EH (cell line): ENCODE data around the gene KCNJ4.

ENCODE experiments used
- DNase-seq: peaks from one replicate; pipeline ENCODE4 v3.0.0-alpha.2; 2015; ENCODE audit warnings: low read depth

Gene KCNJ4

GRCh38 chr22:38452373-38453065 is 2.5 kb downstream of the KCNJ4 start:
- peak; percentile 50 for DNase-seq

GRCh38 chr22:38451864-38452263 is 3.1 kb downstream of the KCNJ4 start:
- DNase-seq = no peak

DNA sequence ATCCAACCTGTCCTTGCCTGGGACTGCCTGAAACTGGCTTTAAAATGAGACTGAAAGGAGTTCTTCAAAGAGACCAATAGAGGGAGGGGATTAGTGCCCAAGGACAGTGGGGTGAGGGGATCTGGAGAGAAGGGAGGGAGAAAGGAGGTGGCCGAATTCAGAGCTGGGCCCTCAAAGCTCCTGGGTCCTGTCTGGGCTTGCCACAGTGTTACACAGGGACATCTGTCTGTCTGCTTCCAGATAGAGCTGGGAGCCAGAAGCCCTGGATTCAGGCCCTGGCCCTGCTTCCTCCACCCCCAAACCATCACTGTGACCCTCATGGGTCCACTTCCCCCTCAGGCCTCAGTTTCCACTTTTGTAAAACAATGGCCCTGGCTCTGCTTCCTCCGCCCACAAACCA is 3.6 kb downstream of the KCNJ4 start:
- DNase-seq = no peak

GRCh38 chr22:38450234-38450797 is 4.7 kb downstream of the KCNJ4 start:
- DNase-seq = no peak

DNA sequence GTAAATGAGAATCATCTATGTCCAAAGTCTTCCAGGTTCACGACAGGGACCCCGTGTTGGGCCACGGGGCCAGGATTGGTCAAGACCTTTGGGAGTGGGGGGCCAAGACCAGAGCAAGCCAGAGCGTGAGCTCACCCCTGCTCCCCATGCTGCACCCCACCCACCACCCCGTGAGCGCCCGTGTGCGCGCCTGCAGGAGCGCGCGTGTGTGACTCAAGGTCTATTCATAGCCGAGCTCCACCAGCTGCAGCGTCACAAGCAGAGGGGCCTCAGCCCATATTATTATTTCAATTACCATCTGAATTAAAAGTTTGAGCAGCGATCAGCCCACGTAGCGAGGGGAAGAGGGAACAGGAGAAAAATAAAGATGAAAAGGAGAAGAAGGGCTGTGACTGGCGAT is 5.2 kb downstream of the KCNJ4 start:
- DNase-seq = no peak

GRCh38 chr22:38448945-38449745 is 5.9 kb downstream of the KCNJ4 start:
- DNase-seq = no peak

DNA sequence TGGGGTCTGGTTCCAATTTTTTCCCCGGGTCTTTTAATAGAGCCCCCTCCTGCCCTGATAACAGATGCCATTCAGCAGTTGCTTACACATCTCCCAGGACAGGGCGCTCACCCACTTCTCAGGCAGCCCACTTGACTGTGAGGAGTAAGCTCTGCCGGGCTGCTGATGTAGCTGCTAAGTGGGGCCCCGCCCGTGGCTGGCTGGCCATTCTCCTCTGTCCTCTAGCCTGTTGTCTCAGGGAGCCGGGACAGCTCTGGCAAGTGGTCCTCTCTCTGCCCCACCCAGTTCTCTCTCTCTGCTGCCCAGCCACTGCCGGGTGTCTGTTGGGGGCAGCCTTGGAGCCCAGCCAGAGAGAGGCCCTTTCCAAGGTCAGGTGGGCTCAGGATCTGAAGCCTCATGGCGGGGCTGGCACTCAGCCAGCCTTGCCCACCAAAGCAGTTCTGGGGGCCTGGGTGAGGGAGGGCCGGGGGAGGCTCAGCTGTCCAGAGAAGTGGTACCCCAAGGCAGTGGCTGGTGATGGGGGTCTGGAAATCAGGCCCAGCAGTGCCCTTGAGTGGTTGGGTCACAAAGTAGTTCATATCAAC is 8.9 kb downstream of the KCNJ4 start:
- no peak for DNase-seq

- DNase-seq = no peak
Observed at GRCh38 chr22:38444783-38445182, 10.2 kb downstream of the KCNJ4 start.

DNA sequence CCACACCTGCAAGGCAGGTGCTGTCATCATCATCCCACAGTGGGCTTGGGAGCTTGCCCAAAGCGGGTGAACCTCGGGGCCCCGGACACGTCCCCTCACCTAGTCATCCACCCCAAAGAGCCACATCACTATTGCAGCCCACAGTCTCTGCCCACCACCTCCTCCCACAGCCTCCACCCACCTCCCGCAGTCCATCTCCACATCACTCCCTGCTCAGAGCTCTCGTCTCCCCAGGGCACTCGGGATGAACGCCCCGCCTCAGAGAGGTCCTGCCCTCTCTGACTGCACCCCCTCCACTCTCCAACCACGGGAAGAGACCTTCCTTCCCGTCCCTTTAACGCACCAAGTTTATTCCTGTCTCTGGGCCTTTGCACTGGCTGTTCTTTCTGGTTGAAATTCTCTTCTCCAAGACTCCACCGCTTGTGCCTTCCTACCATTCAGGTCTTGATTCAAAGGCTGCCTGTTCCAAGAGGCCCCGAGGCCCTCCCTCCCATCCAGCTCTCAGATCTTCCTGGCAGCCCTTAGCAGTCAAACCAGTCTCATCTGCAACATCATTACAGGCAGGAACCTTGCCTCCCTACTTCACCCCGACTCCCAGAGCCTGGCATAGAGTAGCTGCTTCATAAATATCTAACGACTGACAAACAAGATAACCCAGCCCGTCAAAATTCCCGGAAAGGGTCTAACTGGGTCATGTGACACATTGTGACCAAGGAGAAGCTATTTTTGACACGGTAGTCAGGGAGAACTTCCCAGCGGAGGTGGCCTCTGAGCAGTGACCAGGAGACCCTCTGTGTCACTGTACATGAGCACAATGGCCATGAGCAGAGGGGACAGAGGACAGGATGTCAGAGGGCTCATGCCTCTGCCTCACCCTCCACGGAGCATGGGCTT is 11.1 kb downstream of the KCNJ4 start:
- DNase-seq = no peak

DNA sequence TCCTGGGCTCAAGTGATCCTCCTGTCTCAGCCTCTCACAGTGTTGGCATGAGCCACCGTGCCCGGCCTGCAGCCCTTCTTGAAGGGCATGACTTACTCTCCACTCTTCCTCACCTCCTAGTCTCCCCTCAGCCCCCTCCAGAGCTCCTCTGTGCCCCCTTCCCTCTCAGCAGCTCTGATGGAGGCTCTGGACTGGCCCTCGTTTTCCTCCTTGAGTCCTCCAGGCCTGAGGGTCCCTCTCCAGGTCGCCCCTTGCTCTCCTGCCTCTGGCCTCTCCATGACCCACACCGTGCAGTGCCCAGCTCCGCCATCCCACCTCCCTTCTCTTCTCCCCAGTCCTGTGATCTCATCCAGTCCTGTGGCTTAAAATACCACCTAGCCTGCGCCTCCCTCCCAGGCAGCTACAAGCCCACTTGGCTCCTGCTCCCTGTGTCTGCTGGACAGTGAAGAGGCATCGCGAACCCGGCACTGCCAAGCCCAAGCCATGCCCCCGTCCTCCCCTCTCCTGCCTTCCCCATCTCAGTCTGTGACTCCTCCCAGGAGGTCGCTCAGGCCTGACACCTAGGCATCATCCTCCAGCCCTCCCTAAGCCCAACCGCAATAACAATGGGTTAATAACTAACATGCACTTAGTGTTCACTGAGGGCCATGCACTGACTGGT is 11.9 kb downstream of the KCNJ4 start:
- no peak for DNase-seq

GRCh38 chr22:38441620-38442287 is 13.2 kb downstream of the KCNJ4 start:
- no peak for DNase-seq

DNA sequence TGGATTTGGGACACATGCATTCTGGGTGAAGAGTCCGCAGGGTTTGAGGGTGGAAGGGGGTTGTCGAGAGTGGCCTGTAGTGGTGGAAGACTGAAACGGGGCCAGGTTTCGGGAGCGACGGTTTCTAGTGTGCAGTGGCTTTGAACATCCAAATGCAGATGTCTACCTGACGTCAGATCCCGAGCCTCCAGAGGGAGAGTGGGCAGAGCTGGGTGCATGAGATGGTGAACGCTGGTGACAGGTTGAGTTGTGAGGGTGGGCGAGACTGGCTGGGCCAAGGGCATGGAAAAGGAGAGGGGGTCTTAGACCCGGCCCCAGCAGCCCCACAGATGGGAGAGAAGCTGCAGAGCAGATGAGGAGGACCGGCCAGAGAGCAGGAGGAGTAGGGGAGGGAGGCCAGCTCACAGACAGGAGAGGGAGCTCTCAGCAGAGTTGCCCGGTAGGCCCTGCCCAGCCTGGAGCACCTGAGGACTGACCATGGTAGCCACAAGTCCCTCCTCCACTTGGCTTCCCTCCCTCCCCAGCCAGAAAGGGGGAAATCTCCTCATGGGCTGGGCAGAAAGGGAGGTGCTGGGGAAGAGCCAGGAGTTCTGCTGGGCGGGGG is 14.2 kb downstream of the KCNJ4 start:
- no peak for DNase-seq

GRCh38 chr22:38437416-38437815 is 17.6 kb downstream of the KCNJ4 start:
- peak; percentile 17 for DNase-seq

GRCh38 chr22:38436629-38437395 is 18.2 kb downstream of the KCNJ4 start:
- DNase-seq = no peak

- no peak for DNase-seq
Observed at GRCh38 chr22:38435965-38436364, 19.0 kb downstream of the KCNJ4 start.

GRCh38 chr22:38435010-38435409 is 20.0 kb downstream of the KCNJ4 start:
- no peak for DNase-seq

DNA sequence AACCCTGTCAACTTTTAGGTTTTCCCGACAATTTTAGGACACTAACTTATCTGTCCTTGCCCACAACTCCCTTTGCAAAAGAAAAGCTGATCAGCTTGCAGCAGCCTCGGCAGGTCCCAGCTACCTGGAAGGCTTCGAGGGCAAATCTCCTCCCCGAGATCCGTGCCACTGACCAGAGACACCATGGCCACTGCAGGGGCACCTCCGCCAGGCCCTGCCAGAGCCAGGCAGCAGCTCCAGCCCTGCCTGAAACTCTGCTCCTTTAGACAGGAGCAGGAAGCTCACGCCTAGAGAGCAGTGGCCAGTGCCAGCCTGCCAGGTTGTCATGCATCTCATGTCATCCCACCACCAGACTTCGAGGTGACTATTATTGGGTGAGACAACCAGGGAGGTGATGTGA is 21.1 kb downstream of the KCNJ4 start:
- no peak for DNase-seq

DNA sequence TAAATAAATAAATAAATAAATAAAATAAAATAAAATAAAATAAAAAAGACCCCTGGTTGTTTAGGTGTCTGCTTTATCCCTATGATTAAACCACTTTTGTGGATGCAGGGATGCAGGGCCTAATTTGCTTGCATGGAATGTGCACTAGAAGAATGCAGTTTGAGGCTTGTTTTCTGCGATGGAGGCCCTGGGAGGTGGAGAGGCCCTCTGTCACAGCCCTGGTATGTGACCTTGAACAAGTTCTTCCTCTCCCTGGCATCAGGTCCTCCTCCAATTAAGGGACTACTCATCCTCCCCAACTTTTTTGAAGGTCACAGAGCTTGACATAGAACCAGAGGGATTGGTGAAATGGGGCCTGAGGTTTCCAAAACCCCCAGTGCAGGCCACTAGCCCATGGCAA is 22.7 kb downstream of the KCNJ4 start:
- DNase-seq = peak; percentile 67

GRCh38 chr22:38431266-38432010 is 23.6 kb downstream of the KCNJ4 start:
- no peak for DNase-seq
